Islet precursor cell (in vitro differentiated cells): ENCODE results near the gene CRMP1.
"Not testable (repeated sequence)": the region's sequence is repeated elsewhere in the genome, so short reads cannot be mapped to it uniquely, and the experiment has no call there.

Experiments
- DNase-seq: peaks from one replicate; pipeline ENCODE4 v3.0.0-alpha.2; 2018

Gene CRMP1

GRCh38 chr4:5816851-5817375, 76.0 kb downstream of the CRMP1 start:
- no peak for DNase-seq

- no peak for DNase-seq
Measured at GRCh38 chr4:5816101-5816500, 76.8 kb downstream of the CRMP1 start.

- DNase-seq: no peak
Measured at GRCh38 chr4:5815641-5816040, 77.2 kb downstream of the CRMP1 start.

GRCh38 chr4:5814421-5814820, 78.5 kb downstream of the CRMP1 start:
- no peak for DNase-seq

GRCh38 chr4:5813882-5814255, 79.0 kb downstream of the CRMP1 start:
- no peak for DNase-seq

- no peak for DNase-seq
Measured at GRCh38 chr4:5812506-5813229, 80.2 kb downstream of the CRMP1 start.

GRCh38 chr4:5812057-5812456, 80.8 kb downstream of the CRMP1 start:
- DNase-seq: not testable (repeated sequence)

GRCh38 chr4:5810770-5811430, 82.0 kb downstream of the CRMP1 start:
- no peak for DNase-seq

GRCh38 chr4:5810151-5810550, 82.7 kb downstream of the CRMP1 start:
- DNase-seq: no peak

- no peak for DNase-seq
Measured at GRCh38 chr4:5809216-5809776, 83.6 kb downstream of the CRMP1 start.

- no peak for DNase-seq
Measured at GRCh38 chr4:5808081-5808741, 84.7 kb downstream of the CRMP1 start.

GRCh38 chr4:5805270-5805669, 87.6 kb downstream of the CRMP1 start:
- DNase-seq: no peak

GRCh38 chr4:5804656-5805055, 88.2 kb downstream of the CRMP1 start:
- no peak for DNase-seq

- DNase-seq: no peak
Measured at GRCh38 chr4:5802565-5802964, 90.3 kb downstream of the CRMP1 start.

- DNase-seq: no peak
Measured at GRCh38 chr4:5801696-5802095, 91.2 kb downstream of the CRMP1 start.

GRCh38 chr4:5800496-5800895, 92.4 kb downstream of the CRMP1 start:
- peak; percentile 20 for DNase-seq

- peak; percentile 34 for DNase-seq
Measured at GRCh38 chr4:5799406-5799805, 93.5 kb downstream of the CRMP1 start.

GRCh38 chr4:5798946-5799345, 93.9 kb downstream of the CRMP1 start:
- DNase-seq: peak; percentile 47

- peak; percentile 47 for DNase-seq
Measured at GRCh38 chr4:5798462-5798861, 94.4 kb downstream of the CRMP1 start.

- DNase-seq: peak; percentile 15
Measured at GRCh38 chr4:5797866-5798265, 95.0 kb downstream of the CRMP1 start.

GRCh38 chr4:5796976-5797375, 95.9 kb downstream of the CRMP1 start:
- DNase-seq: peak; percentile 45

- DNase-seq: no peak
Measured at GRCh38 chr4:5795580-5795979, 97.3 kb downstream of the CRMP1 start.

- DNase-seq: peak; percentile 35
Measured at GRCh38 chr4:5793514-5793913, 99.4 kb downstream of the CRMP1 start.

GRCh38 chr4:5791654-5792053, 101.2 kb downstream of the CRMP1 start:
- DNase-seq: peak; percentile 19
